NCI-H2107 treated with DMSO at 0.1 percent for 48 hours (cell line): ENCODE results near the gene TUBGCP5.
"Not testable (repeated sequence)": the region's sequence is repeated elsewhere in the genome, so short reads cannot be mapped to it uniquely, and the experiment has no call there.

Experiments used
- DNase-seq: peaks from one replicate; lab custom pipeline; 2025; ENCODE audit not compliant: unreplicated experiment; lab: John Stamatoyannopoulos, UW

Gene TUBGCP5

GRCh38 chr15:23043535-23043934 lies 4.2 kb upstream of the TUBGCP5 start:
- DNase-seq, result not testable (repeated sequence)

GRCh38 chr15:23041736-23042135 lies 2.4 kb upstream of the TUBGCP5 start:
- not testable (repeated sequence) for DNase-seq

DNA sequence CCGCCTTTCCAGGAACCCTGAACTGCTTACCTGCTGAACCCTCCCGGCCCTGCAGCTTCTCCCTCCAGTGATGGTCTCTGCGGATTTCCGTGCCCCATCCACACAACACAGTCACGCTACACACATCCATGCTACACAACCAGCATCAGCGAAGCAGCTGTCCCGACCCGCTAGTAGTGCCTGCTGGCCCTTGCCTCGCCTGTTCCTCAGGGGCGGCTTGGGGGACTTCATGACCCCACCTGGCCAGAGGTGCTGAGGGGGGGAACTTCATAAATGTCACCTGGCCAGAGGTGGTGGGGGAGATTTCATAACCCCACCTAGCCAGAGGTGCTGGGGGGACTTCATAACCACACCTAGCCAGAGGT lies 530 bp upstream of the TUBGCP5 start:
- DNase-seq, result no peak

GRCh38 chr15:23038726-23039142 lies 635 bp downstream of the TUBGCP5 start:
- no peak for DNase-seq

GRCh38 chr15:23035964-23036566 lies 3.3 kb downstream of the TUBGCP5 start:
- DNase-seq, result no peak

DNA sequence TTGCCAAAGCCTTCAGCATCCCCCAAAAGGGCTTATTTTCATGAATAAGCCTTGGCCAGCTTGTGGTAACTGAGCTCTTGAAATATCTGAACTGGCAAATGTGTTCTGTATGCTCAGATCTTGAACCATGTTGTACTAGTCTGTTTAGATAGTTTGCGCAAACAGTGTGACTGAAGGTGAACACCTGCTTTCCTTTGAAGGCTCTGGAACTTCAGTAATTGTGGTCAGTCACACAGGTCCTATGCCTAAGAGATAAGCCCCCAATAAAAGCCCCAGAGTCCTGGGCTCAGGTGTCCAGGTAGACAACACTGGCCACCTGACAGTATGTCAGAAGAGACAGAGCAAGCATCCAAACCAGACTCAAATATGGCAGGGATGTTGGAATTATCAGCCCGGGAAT lies 5.4 kb downstream of the TUBGCP5 start:
- no peak for DNase-seq

GRCh38 chr15:23026218-23026617 lies 13.2 kb downstream of the TUBGCP5 start:
- DNase-seq, result no peak

GRCh38 chr15:23022156-23022555 lies 17.2 kb downstream of the TUBGCP5 start:
- no peak for DNase-seq

GRCh38 chr15:23014394-23015000 lies 24.9 kb downstream of the TUBGCP5 start:
- DNase-seq, result no peak

- no peak for DNase-seq
These were observed 25.7 kb downstream of the TUBGCP5 start for GRCh38 chr15:23013681-23014080.

DNA sequence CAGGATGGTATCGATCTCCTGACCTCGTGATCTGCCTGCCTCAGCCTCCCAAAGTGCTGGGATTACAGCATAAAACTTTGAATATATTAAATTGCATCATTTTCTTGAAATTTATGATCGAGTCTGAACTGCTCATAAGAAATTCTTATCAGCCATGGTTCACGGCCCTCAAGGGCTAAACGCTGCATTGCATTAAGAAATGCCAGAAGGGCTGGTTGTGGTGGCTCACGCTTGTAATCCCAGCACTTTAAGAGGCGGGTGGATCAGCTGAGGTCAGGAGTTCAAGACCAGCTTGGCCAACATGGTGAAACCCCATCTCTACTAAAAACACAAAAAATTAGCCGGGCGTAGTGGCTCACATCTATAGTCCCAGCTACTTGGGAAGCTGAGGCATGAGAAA lies 26.8 kb downstream of the TUBGCP5 start:
- not testable (repeated sequence) for DNase-seq

DNA sequence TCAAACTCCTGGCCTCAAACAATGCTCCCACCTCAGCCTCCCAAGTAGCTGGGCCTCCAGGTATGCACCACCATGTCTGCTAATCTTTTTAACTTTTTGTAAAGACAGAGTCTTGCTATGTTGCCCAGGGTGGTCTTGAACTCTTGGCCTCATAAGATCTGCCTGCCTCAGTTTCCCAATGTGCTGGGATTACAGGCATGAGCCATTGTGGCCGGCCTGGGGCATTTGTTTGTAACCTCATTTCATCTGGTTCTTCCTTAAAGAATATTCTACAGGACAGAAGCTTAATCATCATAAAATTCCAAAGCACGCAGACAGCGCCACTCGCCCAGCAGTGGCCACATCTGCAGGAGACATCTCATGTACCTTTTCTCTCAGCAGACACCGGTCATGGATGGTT lies 35.6 kb downstream of the TUBGCP5 start:
- DNase-seq, result no peak

GRCh38 chr15:23002920-23003319 lies 36.4 kb downstream of the TUBGCP5 start:
- DNase-seq, result no peak

GRCh38 chr15:22995795-22996194 lies 43.6 kb downstream of the TUBGCP5 start:
- DNase-seq, result no peak

- DNase-seq, result no peak
These were observed 47.4 kb downstream of the TUBGCP5 start for GRCh38 chr15:22992024-22992326.

- peak; percentile 4 for DNase-seq
These were observed 49.5 kb downstream of the TUBGCP5 start for GRCh38 chr15:22989576-22990477.

GRCh38 chr15:22988811-22989210 lies 50.6 kb downstream of the TUBGCP5 start:
- no peak for DNase-seq

DNA sequence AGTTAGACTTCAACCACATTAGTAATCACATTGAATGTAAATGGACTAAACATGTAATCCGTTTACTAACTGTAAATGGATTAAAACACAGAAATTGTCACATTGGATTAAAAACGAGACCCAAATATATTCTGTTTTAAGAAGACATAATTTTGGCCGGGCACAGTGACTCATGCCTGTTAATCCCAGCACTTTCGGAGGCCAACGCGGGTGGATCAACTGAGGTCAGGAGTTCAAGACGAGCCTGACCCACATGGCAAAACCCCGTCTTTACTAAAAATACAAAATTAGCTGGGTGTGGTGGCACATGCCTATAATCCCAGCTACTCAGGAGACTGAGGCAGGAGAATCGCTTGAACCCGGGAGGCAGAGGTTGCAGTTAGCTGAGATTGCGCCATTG lies 57.4 kb downstream of the TUBGCP5 start:
- not testable (repeated sequence) for DNase-seq

DNA sequence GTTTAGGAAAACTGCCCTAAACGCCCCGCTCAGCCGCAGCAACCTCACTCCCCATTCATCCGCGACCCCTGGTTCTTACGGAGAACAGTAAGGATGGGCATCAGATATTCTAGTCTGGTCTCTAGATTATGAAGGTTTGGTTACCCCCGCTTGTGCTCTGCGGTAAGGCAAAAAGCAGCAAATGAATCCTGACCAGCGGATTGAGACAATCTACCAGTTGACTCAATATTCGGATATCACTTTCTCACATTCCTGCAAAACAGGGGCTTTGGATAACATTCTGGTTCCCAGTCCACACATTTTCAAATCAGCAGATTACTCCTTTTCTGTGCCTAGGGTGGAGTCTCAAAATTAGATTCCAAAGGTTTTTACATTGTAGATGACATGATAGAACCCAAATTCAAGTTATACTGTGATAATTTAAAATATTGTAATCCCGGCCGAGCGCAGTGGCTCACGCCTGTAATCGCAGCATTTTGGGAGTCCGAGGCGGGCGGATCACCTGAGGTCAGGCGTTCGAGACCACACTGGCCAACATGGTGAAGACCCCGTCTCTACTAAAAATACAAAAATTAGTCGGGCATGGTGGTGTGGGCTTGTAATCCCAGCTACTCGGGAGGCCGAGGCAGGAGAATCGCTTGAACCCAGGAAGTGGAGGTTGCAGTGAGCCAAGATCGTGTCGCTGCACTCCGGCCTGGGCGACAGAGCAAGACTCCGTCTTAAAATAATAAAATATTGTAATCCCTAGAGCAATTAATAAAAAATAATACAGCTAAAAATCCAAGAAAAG lies 58.1 kb downstream of the TUBGCP5 start:
- DNase-seq, result no peak

DNA sequence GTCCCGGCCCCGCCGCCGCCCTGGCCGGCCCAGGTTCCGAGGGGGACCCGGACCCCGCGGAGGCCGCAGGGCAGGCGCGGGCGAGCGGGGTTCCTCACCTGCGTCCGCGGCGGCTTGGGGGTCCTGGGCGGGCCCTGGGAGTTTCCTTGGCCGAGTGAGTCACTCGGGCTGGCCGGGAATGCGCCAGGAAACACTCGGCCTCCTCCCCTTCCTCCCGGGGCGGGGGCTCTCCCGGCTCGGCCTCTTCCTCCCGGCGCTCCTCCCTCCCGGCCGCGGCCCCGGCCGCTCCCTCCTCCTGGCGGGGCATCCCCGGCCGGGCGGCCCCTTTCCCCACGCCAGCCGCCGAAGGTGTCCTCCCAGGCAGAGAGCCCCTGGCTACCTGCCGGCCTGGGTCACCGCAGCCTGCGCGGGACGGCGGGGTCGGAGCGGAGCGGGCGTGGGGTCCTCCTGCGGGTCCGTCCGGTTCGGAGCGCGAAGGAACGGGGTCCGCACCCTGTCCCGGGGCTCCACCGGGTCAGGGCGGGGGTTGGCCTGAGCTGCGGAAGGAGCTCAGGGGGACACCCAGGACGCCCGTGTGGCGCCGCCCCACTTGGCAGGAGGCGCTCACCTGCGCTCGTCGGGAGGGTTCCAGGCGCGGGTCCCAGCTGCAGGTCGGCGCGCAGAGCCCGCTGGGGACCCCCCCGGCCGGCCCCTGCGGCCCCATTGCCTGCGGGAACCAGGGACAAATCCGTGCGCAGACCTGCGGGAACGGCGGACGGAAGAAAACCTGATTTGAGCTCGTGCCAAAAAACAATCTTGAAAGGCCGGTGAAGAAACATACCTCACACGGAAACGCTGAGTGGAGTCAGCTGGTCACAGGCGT lies 58.9 kb downstream of the TUBGCP5 start, which contains the start of gene CYFIP1:
Gene CYFIP1 (minus strand): TSS at position 180 of the 862 bp plus-strand sequence. CDS start 33,083 bp downstream, outside the sequence.
- DNase-seq, result peak; percentile 2
